Measurements from ENCODE around the gene IQCC. TPM values are rescaled to one million over a fixed set of nuclear protein-coding genes. Genes with fewer than 3 reads are reported as not detected.

IQCC gene
- polyA plus RNA-seq, 3 donors, result 7.7 to 11.0 (median 8.1) TPM

DNA sequence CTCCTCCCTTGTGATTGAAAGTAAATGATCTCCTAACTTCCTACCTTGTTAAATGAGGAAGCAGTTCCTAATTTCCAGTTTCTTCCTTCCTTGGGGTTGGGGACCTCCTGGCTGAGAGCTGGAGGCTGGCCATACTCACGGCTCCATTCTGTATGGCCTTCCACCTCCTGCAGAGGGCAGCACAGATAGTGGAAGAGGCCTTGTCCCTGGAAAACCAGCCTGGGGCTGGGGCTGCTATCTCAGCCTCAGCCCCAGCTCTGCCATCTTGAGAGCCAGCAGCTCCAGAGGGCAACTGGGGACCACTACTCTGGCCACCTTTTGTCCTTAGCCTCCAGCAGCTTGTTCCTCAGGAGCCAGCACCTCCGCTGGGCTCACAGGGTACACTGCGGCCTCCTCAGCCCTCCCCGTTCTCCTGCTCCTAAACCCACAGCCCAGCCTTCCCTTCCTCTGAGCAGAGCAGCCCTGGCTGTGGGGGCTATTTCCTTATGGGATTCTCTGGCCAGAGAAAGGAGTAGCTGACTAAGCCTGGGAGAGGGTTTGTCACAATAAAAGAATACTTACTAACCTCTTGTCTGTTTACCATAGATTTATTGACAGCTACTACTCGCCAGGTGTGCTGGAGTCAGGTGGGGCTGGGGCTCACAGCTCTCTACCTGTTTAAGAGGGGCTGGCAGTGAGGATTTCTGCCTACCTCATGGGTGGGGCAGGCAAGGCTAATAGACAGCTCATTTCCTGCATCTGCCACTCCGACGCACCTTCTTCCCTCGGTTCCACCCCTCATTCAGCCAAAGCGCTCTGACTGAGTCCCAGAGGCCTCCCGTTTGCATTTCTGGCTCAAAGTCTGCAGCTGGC, 10.4 kb downstream of the IQCC start:
- DNase-seq (ENCODE audit: extremely low read depth in 1 of 11, low read depth in 9 of 11, low spot score in 4 of 11), result peak in 1 of 11 donors; percentile 36

GRCh38 chr1:32216566-32216965, 11.1 kb downstream of the IQCC start:
- DNase-seq (ENCODE audit: extremely low read depth in 1 of 11, low read depth in 9 of 11, low spot score in 4 of 11), result no peak

DNA sequence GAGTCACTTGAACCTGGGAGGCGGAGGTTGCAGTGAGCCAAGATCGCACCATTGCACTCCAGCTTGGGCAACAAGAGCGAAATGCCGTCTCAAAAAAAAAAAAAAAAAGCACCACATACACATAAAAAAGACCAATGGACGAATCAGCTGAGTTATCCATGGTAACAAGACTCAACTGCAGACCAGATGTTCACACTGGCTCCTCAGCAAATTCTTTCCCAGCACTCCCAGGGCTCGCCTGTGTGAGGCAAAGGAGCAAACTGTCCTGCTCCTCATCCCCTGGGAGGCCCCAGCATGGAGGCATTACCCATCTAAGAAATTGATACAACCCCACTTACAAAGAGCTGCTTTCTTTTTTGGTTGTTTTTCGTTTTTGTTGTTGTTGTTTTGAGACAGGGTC, 13.6 kb downstream of the IQCC start:
- no peak for DNase-seq (ENCODE audit: extremely low read depth in 1 of 11, low read depth in 9 of 11, low spot score in 4 of 11)

- DNase-seq (ENCODE audit: extremely low read depth in 1 of 11, low read depth in 9 of 11, low spot score in 4 of 11), result peak in 1 of 11 donors; percentile 31
Measured at GRCh38 chr1:32220746-32221580, 15.5 kb downstream of the IQCC start.

DNA sequence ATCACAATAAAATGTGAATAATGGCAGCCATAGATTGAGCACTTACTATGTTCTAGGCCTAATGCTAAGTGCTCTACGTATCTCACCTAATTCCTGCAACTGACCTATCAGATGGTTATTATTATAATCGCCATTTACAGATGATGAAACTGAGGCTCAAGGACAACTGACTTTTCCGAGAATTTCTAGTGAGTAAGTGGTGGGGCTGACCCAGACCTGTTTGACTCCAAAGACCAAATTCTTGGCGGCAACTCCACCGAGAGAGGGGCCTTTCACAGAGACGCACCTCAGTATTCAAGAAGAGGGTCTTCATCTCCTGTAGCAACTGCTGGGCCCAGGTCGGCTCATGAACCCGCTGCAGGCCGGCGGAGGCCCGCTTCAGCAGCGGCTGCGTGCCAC, 16.1 kb downstream of the IQCC start:
- no peak for DNase-seq (ENCODE audit: extremely low read depth in 1 of 11, low read depth in 9 of 11, low spot score in 4 of 11)

GRCh38 chr1:32221980-32222755, 16.7 kb downstream of the IQCC start, which contains the start of the genes EIF3I and TMEM234:
Gene EIF3I, plus strand, starts transcription at chr1:32222407. Its CDS starts 35 bp downstream, at chr1:32222442.
Gene TMEM234, minus strand, starts transcription at chr1:32222353. Its CDS starts 31 bp downstream, at chr1:32222322.
- DNase-seq (ENCODE audit: extremely low read depth in 1 of 11, low read depth in 9 of 11, low spot score in 4 of 11), result peak in 9 of 11 donors; percentile 86 to 95 (median 92)

DNA sequence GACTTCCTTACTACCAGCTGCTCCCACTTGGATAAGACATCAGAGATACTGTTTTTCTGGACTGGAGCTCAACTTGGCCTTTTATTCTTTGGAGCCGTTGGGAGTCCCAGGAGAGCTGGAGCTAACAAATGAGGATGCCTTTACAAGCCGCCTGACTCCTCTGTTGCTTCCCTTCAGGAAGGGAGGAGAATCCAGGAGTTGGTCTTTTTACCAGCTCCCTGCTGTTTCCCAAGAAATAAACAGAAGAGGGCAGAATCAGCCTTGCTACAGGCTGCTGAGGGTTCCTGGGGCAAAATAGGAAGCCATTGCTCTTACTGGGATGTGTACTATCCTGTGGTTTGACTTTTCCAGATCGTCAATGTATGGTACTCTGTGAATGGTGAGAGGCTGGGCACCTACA, 18.2 kb downstream of the IQCC start:
- no peak for DNase-seq (ENCODE audit: extremely low read depth in 1 of 11, low read depth in 9 of 11, low spot score in 4 of 11)

- no peak for DNase-seq (ENCODE audit: extremely low read depth in 1 of 11, low read depth in 9 of 11, low spot score in 4 of 11)
Measured at GRCh38 chr1:32224285-32224684, 18.8 kb downstream of the IQCC start.

GRCh38 chr1:32228771-32229170, 23.3 kb downstream of the IQCC start:
- DNase-seq (ENCODE audit: extremely low read depth in 1 of 11, low read depth in 9 of 11, low spot score in 4 of 11), result no peak

GRCh38 chr1:32231843-32232432, 26.5 kb downstream of the IQCC start:
- no peak for DNase-seq (ENCODE audit: extremely low read depth in 1 of 11, low read depth in 9 of 11, low spot score in 4 of 11)

DNA sequence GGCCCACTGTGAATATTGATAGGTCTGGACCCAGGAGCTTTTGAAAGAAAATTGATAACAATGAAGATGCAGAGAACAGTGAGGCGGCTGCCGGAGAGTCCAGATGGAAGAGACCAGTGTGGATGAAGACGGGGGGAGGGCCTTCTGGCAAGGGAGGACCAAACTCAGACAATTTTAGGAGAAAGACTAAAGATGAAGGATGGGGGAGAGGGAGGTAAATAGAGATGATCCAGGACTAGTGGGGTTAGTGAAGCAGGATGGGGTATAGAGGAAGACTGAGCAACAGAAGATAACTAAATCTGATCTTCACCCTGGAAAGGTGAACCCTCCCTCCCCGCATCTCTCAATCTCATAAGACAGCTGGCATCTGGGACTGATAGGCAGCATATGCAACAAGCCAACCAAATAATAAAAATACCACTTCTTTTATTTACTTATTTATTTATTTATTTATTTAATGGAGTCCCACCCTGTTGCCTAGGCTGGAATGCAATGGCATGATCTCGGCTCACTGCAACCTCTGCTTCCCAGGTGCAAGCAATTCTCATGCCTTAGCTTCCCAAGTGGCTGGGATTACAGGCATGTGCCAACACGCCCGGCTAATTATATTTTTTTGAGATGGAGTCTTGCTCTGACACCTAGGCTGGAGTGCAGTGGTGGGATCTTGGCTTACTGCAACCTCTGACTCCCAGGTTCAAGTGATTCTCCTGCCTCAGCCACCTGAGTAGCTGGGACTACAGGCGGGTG, 27.3 kb downstream of the IQCC start:
- DNase-seq (ENCODE audit: extremely low read depth in 1 of 11, low read depth in 9 of 11, low spot score in 4 of 11), result no peak

- no peak for DNase-seq (ENCODE audit: extremely low read depth in 1 of 11, low read depth in 9 of 11, low spot score in 4 of 11)
Measured at GRCh38 chr1:32234792-32235191, 29.3 kb downstream of the IQCC start.

DNA sequence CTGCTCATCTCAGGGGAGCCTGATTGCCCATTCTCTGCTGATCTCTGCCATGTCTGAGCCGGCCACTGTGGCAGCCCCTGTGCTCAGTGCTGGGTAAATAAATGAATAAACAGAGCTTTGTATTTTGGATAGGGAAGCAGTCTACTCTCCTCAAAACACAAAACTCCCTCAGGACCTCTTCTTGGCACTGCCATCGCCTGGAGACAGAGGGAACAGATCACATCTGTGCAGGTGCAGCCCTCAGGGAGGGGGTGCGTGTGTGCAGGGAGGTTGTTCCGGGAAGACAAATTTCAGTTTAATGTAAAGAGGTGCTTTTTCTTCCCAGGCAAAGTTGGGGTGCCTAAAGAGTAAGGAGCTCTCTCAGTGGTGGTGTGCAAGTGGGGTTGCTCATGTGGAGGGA, 33.9 kb downstream of the IQCC start:
- DNase-seq (ENCODE audit: extremely low read depth in 1 of 11, low read depth in 9 of 11, low spot score in 4 of 11), result no peak

DNA sequence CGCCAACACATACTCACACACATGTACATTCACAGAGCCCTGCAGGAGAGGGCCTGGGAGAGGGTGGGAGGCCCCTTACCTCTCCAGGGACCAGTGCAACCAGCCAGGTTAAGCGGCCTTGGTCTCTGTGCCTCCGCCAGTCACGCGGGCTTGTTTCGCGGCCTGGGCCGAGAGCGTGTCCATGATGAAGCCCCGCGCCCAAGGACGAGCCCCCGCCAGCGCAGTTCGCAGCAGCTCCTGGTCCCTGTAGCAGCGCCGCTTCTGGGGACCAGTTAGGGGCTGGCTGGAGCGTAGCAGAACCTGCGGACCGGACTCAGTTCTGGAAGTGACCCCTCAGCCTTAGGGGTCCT, 34.3 kb downstream of the IQCC start:
- no peak for DNase-seq (ENCODE audit: extremely low read depth in 1 of 11, low read depth in 9 of 11, low spot score in 4 of 11)

GRCh38 chr1:32240140-32240951, 34.9 kb downstream of the IQCC start:
- DNase-seq (ENCODE audit: extremely low read depth in 1 of 11, low read depth in 9 of 11, low spot score in 4 of 11), result peak in 5 of 11 donors; percentile 58 to 72 (median 71)

- DNase-seq (ENCODE audit: extremely low read depth in 1 of 11, low read depth in 9 of 11, low spot score in 4 of 11), result peak in 6 of 11 donors; percentile 45 to 69 (median 56)
Measured at GRCh38 chr1:32241001-32241763, 35.7 kb downstream of the IQCC start.
